Caco-2 (cell line): ENCODE data around the gene LRBA. TPM values are rescaled to one million over a fixed set of nuclear protein-coding genes. Genes with fewer than 3 reads are reported as not detected.

Experiments used
- BruUV-seq: library from RNA; stranded (reverse); fragments of 400-500 nt; replicated peaks from 2 replicates; lab custom pipeline; 2021; lab: Mats Ljungman, UMichigan
- CTCF ChIA-PET: fragments of 300-600 bp; sonication (Branson Sonifier 250); formaldehyde crosslinking; loops from one replicate; lab custom pipeline; 2022; ENCODE audit warnings: antibody characterized with exemption; lab: Charles Lee
- POLR2A ChIA-PET: fragments of 300-600 bp; sonication (Branson Sonifier 250); formaldehyde crosslinking; loops from one replicate; lab custom pipeline; 2022; ENCODE audit warnings: antibody characterized with exemption; lab: Charles Lee
- DNase-seq, 2 experiments: peaks; one replicate each; pipeline versions ENCODE4 v3.0.0 to v3.0.0-alpha.2; 2020 to 2022
- H3K27me3 ChIP-seq: replicated peaks from 2 replicates; pipeline ENCODE4 v1.6.0; 2011; ENCODE audit warnings: low read length; ENCODE audit not compliant: control insufficient read depth, insufficient read depth
- H3K36me3 ChIP-seq: 2 replicates; pipeline ENCODE4 v1.5.1; 2011; ENCODE audit warnings: low read length; ENCODE audit not compliant: control insufficient read depth, insufficient read depth
- H3K4me1 ChIP-seq: fragments of 250-450 bp; sonication (Bioruptor Pico); 2 replicates; pipeline ENCODE4 v1.5.1; 2020; ENCODE audit warnings: mild to moderate bottlenecking
- H3K4me3 ChIP-seq: 2 replicates; pipeline ENCODE4 v1.5.1; 2011; ENCODE audit warnings: low read depth, mild to moderate bottlenecking, control low read depth, low read length
- H3K9me3 ChIP-seq: fragments of 250-450 bp; sonication (Bioruptor Pico); 2 replicates; pipeline ENCODE4 v1.5.1; 2020; ENCODE audit warnings: mild to moderate bottlenecking, moderate library complexity
- H3K27ac Mint-ChIP-seq: one replicate; pipeline ENCODE4 v1.8.0; 2022; ENCODE audit warnings: mixed read lengths; ENCODE audit not compliant: unreplicated experiment
- H3K27me3 Mint-ChIP-seq: one replicate; pipeline ENCODE4 v1.8.0; 2022; ENCODE audit warnings: mixed read lengths; ENCODE audit not compliant: insufficient read depth, unreplicated experiment
- H3K36me3 Mint-ChIP-seq: one replicate; pipeline ENCODE4 v1.8.0; 2022; ENCODE audit warnings: mild to moderate bottlenecking, mixed read lengths; ENCODE audit not compliant: insufficient read depth, unreplicated experiment
- H3K4me1 Mint-ChIP-seq: one replicate; pipeline ENCODE4 v1.8.0; 2022; ENCODE audit warnings: low read depth, mixed read lengths; ENCODE audit not compliant: unreplicated experiment
- H3K4me3 Mint-ChIP-seq: one replicate; pipeline ENCODE4 v1.8.0; 2022; ENCODE audit warnings: mild to moderate bottlenecking, moderate library complexity, mixed read lengths; ENCODE audit not compliant: unreplicated experiment
- H3K9me3 Mint-ChIP-seq: one replicate; pipeline ENCODE4 v1.8.0; 2022; ENCODE audit warnings: mixed read lengths; ENCODE audit not compliant: unreplicated experiment
- CTCF ChIP-seq, 2 experiments: fragments of 200-600 bp in 1 of 2; IDR thresholded peaks; 1 replicate in 1 of 2; 2 replicates in 1 of 2; pipeline versions ENCODE4 v1.5.1 to v1.8.0; 2011 to 2022; ENCODE audit warnings: antibody characterized with exemption in 1 of 2, control low read depth in 1 of 2, inconsistent platforms in 1 of 2, low read depth in 1 of 2, low read length in 1 of 2, mild to moderate bottlenecking in 1 of 2, moderate library complexity in 1 of 2; ENCODE audit not compliant: insufficient read depth in 1 of 2, severe bottlenecking in 1 of 2, unreplicated experiment in 1 of 2
- intact Hi-C: fragments of 100-400 bp; cut with micrococcal nuclease; formaldehyde crosslinking; loops from one replicate; pipeline ENCODE4 v1.10.0; 2022; ENCODE audit not compliant: unreplicated experiment
- total RNA-seq: library from RNA; stranded (reverse); gene quantifications from 2 replicates; pipeline ENCODE4 v1.2.3, GENCODE V29; 2022

LRBA gene
- total RNA-seq, 1 experiment from 2014 or later: 53.2 TPM

- no peaks in the 10 kb centered on the region for H3K27me3 Mint-ChIP-seq
- H3K36me3 ChIP-seq: no peaks in the 10 kb centered on the region; the same call in 1 of the 2 replicates
- CTCF ChIA-PET: no interaction called here
- H3K4me3 ChIP-seq: no peak overlapping the region
- H3K27me3 ChIP-seq: no peaks in the 10 kb centered on the region
- H3K4me1 Mint-ChIP-seq: peaks cover 15% of the 10 kb centered on the region
- no peak overlapping the region for H3K27ac Mint-ChIP-seq
- no peak overlapping the region for H3K4me3 Mint-ChIP-seq
- no peak for DNase-seq
- intact Hi-C loops: no loop called here
- H3K36me3 Mint-ChIP-seq: no peaks in the 10 kb centered on the region
- H3K9me3 Mint-ChIP-seq: peaks cover 4% of the 10 kb centered on the region
- H3K4me1 ChIP-seq: 0 out of 2 replicates have a peak, but pooled peaks cover 13% of the 10 kb centered on the region
- POLR2A ChIA-PET: no interaction called here
- BruUV-seq: no TSS peak
- no peak for TF ChIP-seq CTCF (IDR thresholded peaks at IDR 0.05; ENCODE audit: insufficient read depth in 1 of 2, low read depth in 1 of 2, low read length in 1 of 2, severe bottlenecking in 1 of 2, unreplicated experiment in 1 of 2)
- no peaks in the 10 kb centered on the region for H3K9me3 ChIP-seq
Measured at GRCh38 chr4:150974252-150974640, 40.8 kb downstream of the LRBA start.

GRCh38 chr4:150973626-150974251 lies 41.3 kb downstream of the LRBA start:
- Histone ChIP-seq H3K27me3 (no peaks in the 10 kb centered on the region), H3K4me3 (no peak overlapping the region), H3K9me3 (no peaks in the 10 kb centered on the region), H3K4me1 (0 out of 2 replicates have a peak, but pooled peaks cover 13% of the 10 kb centered on the region), H3K36me3 (no peaks in the 10 kb centered on the region; the same call in 1 of the 2 replicates)
- H3K9me3 Mint-ChIP-seq: no peaks in the 10 kb centered on the region
- intact Hi-C loops: no loop called here
- POLR2A ChIA-PET: no interaction called here
- no peak overlapping the region for H3K4me3 Mint-ChIP-seq
- no peak overlapping the region for H3K27ac Mint-ChIP-seq
- CTCF ChIA-PET: no interaction called here
- no peak for DNase-seq
- TF ChIP-seq CTCF (IDR thresholded peaks at IDR 0.05; ENCODE audit: insufficient read depth in 1 of 2, low read depth in 1 of 2, low read length in 1 of 2, severe bottlenecking in 1 of 2, unreplicated experiment in 1 of 2): no peak
- H3K36me3 Mint-ChIP-seq: no peaks in the 10 kb centered on the region
- no TSS peak for BruUV-seq
- H3K4me1 Mint-ChIP-seq: peaks cover 15% of the 10 kb centered on the region
- H3K27me3 Mint-ChIP-seq: no peaks in the 10 kb centered on the region

GRCh38 chr4:150972592-150972991 lies 42.5 kb downstream of the LRBA start:
- ChIA-PET POLR2A (no interaction called here), CTCF (no interaction called here)
- no peaks in the 10 kb centered on the region for H3K27me3 ChIP-seq
- no peaks in the 10 kb centered on the region for H3K9me3 Mint-ChIP-seq
- H3K4me3 Mint-ChIP-seq: no peak overlapping the region
- H3K4me1 ChIP-seq: 0 out of 2 replicates have a peak, but pooled peaks cover 13% of the 10 kb centered on the region
- TF ChIP-seq CTCF (IDR thresholded peaks at IDR 0.05; ENCODE audit: insufficient read depth in 1 of 2, low read depth in 1 of 2, low read length in 1 of 2, severe bottlenecking in 1 of 2, unreplicated experiment in 1 of 2): no peak
- H3K36me3 ChIP-seq: no peaks in the 10 kb centered on the region; the same call in 1 of the 2 replicates
- H3K36me3 Mint-ChIP-seq: no peaks in the 10 kb centered on the region
- H3K27ac Mint-ChIP-seq: no peak overlapping the region
- no peak overlapping the region for H3K4me3 ChIP-seq
- intact Hi-C loops: no loop called here
- peaks cover 15% of the 10 kb centered on the region for H3K4me1 Mint-ChIP-seq
- no peaks in the 10 kb centered on the region for H3K27me3 Mint-ChIP-seq
- no peak for DNase-seq
- no TSS peak for BruUV-seq
- H3K9me3 ChIP-seq: no peaks in the 10 kb centered on the region
